Neural cell (in vitro differentiated cells): Measurements from ENCODE around the gene COL28A1.

Source experiments
- CTCF ChIP-seq: fragments of 450-650 bp; IDR thresholded peaks from 2 replicates; pipeline ENCODE4 v1.5.1; 2014; ENCODE audit warnings: antibody characterized with exemption, mild to moderate bottlenecking, moderate library complexity; ENCODE audit not compliant: poor library complexity, severe bottlenecking
- EP300 ChIP-seq: fragments of 450-650 bp; conservative IDR thresholded peaks from 2 replicates; pipeline ENCODE4 v1.6.1; 2014; ENCODE audit warnings: antibody characterized with exemption, mild to moderate bottlenecking, moderate library complexity; ENCODE audit not compliant: poor library complexity, severe bottlenecking
- EZH2 ChIP-seq: fragments of 200-600, 300-800 bp; shearing (Covaris generic), sonication (generic); IDR thresholded peaks from 2 replicates; pipeline ENCODE4 v1.6.1; 2014; ENCODE audit warnings: antibody characterized with exemption, low read length, borderline replicate concordance, mild to moderate bottlenecking; ENCODE audit not compliant: insufficient read depth, poor library complexity, severe bottlenecking
- MXI1 ChIP-seq: fragments of 450-650 bp; conservative IDR thresholded peaks from 2 replicates; pipeline ENCODE4 v1.6.1; 2014; ENCODE audit warnings: antibody characterized with exemption, mild to moderate bottlenecking; ENCODE audit not compliant: poor library complexity, severe bottlenecking
- POLR2AphosphoS5 ChIP-seq: IDR thresholded peaks from 2 replicates; pipeline ENCODE4 v1.6.1; 2012
- RAD21 ChIP-seq: fragments of 450-650 bp; conservative IDR thresholded peaks from 2 replicates; pipeline ENCODE4 v1.6.1; 2014; ENCODE audit warnings: antibody characterized with exemption, mild to moderate bottlenecking, moderate library complexity
- SMC3 ChIP-seq: fragments of 450-650 bp; conservative IDR thresholded peaks from 2 replicates; pipeline ENCODE4 v1.6.1; 2014; ENCODE audit warnings: antibody characterized with exemption, mild to moderate bottlenecking, moderate library complexity; ENCODE audit not compliant: poor library complexity
- TAF1 ChIP-seq: IDR thresholded peaks from 2 replicates; pipeline ENCODE4 v1.6.1; 2012; ENCODE audit warnings: low read depth
- TF ChIP-seq, protein P1 (sequence below): IDR thresholded peaks from 2 replicates; pipeline ENCODE4 v1.6.1; 2012; ENCODE audit warnings: borderline replicate concordance

- TF ChIP-seq CTCF (no peak), POLR2AphosphoS5 (no peak), TAF1 (no peak), EZH2 (no peak), MXI1 (no peak), SMC3 (no peak), EP300 (no peak), RAD21 (no peak)
- TF ChIP-seq, protein P1, sequence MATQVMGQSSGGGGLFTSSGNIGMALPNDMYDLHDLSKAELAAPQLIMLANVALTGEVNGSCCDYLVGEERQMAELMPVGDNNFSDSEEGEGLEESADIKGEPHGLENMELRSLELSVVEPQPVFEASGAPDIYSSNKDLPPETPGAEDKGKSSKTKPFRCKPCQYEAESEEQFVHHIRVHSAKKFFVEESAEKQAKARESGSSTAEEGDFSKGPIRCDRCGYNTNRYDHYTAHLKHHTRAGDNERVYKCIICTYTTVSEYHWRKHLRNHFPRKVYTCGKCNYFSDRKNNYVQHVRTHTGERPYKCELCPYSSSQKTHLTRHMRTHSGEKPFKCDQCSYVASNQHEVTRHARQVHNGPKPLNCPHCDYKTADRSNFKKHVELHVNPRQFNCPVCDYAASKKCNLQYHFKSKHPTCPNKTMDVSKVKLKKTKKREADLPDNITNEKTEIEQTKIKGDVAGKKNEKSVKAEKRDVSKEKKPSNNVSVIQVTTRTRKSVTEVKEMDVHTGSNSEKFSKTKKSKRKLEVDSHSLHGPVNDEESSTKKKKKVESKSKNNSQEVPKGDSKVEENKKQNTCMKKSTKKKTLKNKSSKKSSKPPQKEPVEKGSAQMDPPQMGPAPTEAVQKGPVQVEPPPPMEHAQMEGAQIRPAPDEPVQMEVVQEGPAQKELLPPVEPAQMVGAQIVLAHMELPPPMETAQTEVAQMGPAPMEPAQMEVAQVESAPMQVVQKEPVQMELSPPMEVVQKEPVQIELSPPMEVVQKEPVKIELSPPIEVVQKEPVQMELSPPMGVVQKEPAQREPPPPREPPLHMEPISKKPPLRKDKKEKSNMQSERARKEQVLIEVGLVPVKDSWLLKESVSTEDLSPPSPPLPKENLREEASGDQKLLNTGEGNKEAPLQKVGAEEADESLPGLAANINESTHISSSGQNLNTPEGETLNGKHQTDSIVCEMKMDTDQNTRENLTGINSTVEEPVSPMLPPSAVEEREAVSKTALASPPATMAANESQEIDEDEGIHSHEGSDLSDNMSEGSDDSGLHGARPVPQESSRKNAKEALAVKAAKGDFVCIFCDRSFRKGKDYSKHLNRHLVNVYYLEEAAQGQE: no peak
Observed at GRCh38 chr7:7425321-7425720, 110.4 kb downstream of the COL28A1 start.
